Stimulated activated CD8-positive, alpha-beta memory T cell treated with anti-CD3 and anti-CD28 coated beads, Interleukin-4, amount 100 ng/mL, for 1 hour (primary cell): ENCODE results near the gene TTLL10.
"Not testable (repeated sequence)": the region's sequence is repeated elsewhere in the genome, so short reads cannot be mapped to it uniquely, and the experiment has no call there.

Source experiments
- DNase-seq, 2 donors: peaks; one replicate each; pipeline ENCODE4 v3.0.0-alpha.2; 2020; ENCODE audit warnings: low read depth in 2 of 2, low spot score in 1 of 2

The TTLL10 gene

GRCh38 chr1:1140673-1141072, 33.0 kb upstream of the TTLL10 start:
- no peak for DNase-seq

GRCh38 chr1:1141244-1141910, 32.3 kb upstream of the TTLL10 start:
- DNase-seq: no peak

- no peak for DNase-seq
Measured at GRCh38 chr1:1141911-1142250, 31.8 kb upstream of the TTLL10 start.

- not testable (repeated sequence) for DNase-seq
Measured at GRCh38 chr1:1142352-1142751, 31.3 kb upstream of the TTLL10 start.

- DNase-seq: no peak
Measured at GRCh38 chr1:1142844-1143243, 30.8 kb upstream of the TTLL10 start.

GRCh38 chr1:1143636-1144035, 30.0 kb upstream of the TTLL10 start:
- DNase-seq: no peak

- DNase-seq: peak in 1 of 2 donors; percentile 17
Measured at GRCh38 chr1:1144122-1144842, 29.4 kb upstream of the TTLL10 start.

- no peak for DNase-seq
Measured at GRCh38 chr1:1144843-1145546, 28.7 kb upstream of the TTLL10 start.

- DNase-seq: no peak
Measured at GRCh38 chr1:1145547-1145914, 28.1 kb upstream of the TTLL10 start.

- no peak for DNase-seq
Measured at GRCh38 chr1:1146026-1146425, 27.7 kb upstream of the TTLL10 start.

GRCh38 chr1:1146596-1146995, 27.1 kb upstream of the TTLL10 start:
- no peak for DNase-seq

GRCh38 chr1:1148061-1148460, 25.6 kb upstream of the TTLL10 start:
- no peak for DNase-seq

GRCh38 chr1:1148569-1148968, 25.1 kb upstream of the TTLL10 start:
- DNase-seq: no peak

GRCh38 chr1:1149416-1149815, 24.3 kb upstream of the TTLL10 start:
- DNase-seq: no peak

- DNase-seq: no peak
Measured at GRCh38 chr1:1150100-1150499, 23.6 kb upstream of the TTLL10 start.

- DNase-seq: no peak
Measured at GRCh38 chr1:1151306-1151705, 22.4 kb upstream of the TTLL10 start.

GRCh38 chr1:1152431-1152830, 21.2 kb upstream of the TTLL10 start:
- not testable (repeated sequence) for DNase-seq

GRCh38 chr1:1153215-1153614, 20.5 kb upstream of the TTLL10 start:
- not testable (repeated sequence) for DNase-seq

- no peak for DNase-seq
Measured at GRCh38 chr1:1153874-1154273, 19.8 kb upstream of the TTLL10 start.

- no peak for DNase-seq
Measured at GRCh38 chr1:1155258-1155657, 18.4 kb upstream of the TTLL10 start.

- no peak for DNase-seq
Measured at GRCh38 chr1:1156140-1157032, 17.3 kb upstream of the TTLL10 start.

- no peak for DNase-seq
Measured at GRCh38 chr1:1157033-1157365, 16.7 kb upstream of the TTLL10 start.
